H1 (cell line): ENCODE data around the gene HINT2. TPM values are rescaled to one million over a fixed set of nuclear protein-coding genes. Genes with fewer than 3 reads are reported as not detected.

Experiments
- CTCF ChIA-PET: fragments of 300-600 bp; sonication (Branson Sonifier 250); formaldehyde crosslinking; loops from one replicate; lab custom pipeline; 2021; ENCODE audit not compliant: partially characterized antibody; lab: Charles Lee
- POLR2A ChIA-PET: fragments of 300-600 bp; sonication (Branson Sonifier 250); formaldehyde crosslinking; loops from one replicate; lab custom pipeline; 2021; ENCODE audit warnings: inconsistent platforms; ENCODE audit not compliant: partially characterized antibody; lab: Charles Lee
- DNase-seq, 2 experiments: peaks; one replicate each; pipeline versions ENCODE4 v3.0.0 to v3.0.0-alpha.2; 2010 to 2022; ENCODE audit warnings: low spot score in 2 of 2, low read depth in 1 of 2, mixed read lengths in 1 of 2
- FAIRE-seq: peaks from 2 replicates; lab custom pipeline; 2011; peaks lifted over from hg19 to GRCh38; lab: Jason Lieb, UNC
- H2AFZ ChIP-seq: 2 replicates; pipeline ENCODE4 v1.8.1; 2012; ENCODE audit warnings: low read length, inconsistent platforms
- H2AK5ac ChIP-seq: 2 replicates; pipeline ENCODE4 v1.6.1; 2013; ENCODE audit warnings: low read depth, low read length
- H2BK120ac ChIP-seq: replicated peaks from 2 replicates; pipeline ENCODE3; 2013; ENCODE audit warnings: low read depth, low read length, inconsistent platforms
- H2BK12ac ChIP-seq: 2 replicates; pipeline ENCODE4 v1.6.1; 2013; ENCODE audit warnings: low read depth, low read length
- H2BK15ac ChIP-seq: 2 replicates; pipeline ENCODE4 v1.6.1; 2013; ENCODE audit warnings: low read length
- H2BK20ac ChIP-seq: 2 replicates; pipeline ENCODE4 v1.6.1; 2013; ENCODE audit warnings: low read length
- H2BK5ac ChIP-seq: 2 replicates; pipeline ENCODE4 v1.6.1; 2013; ENCODE audit warnings: low read depth, low read length
- H3K14ac ChIP-seq: 2 replicates; pipeline ENCODE4 v1.6.1; 2013; ENCODE audit warnings: inconsistent platforms; ENCODE audit not compliant: insufficient read length
- H3K18ac ChIP-seq: 2 replicates; pipeline ENCODE4 v1.6.1; 2013; ENCODE audit warnings: low read length; ENCODE audit errors: extremely low read depth
- H3K23ac ChIP-seq: 2 replicates; pipeline ENCODE4 v1.6.1; 2013; ENCODE audit warnings: inconsistent platforms; ENCODE audit not compliant: insufficient read length
- H3K23me2 ChIP-seq: 2 replicates; pipeline ENCODE4 v1.6.1; 2013; ENCODE audit warnings: low read depth, low read length
- H3K27ac ChIP-seq: 2 replicates; pipeline ENCODE4 v1.6.1; 2011; ENCODE audit warnings: low read depth, low read length, inconsistent platforms
- H3K27me3 ChIP-seq, 4 experiments: replicated peaks in 1 of 4; 1 replicate in 1 of 4; 2 replicates in 3 of 4; pipeline versions ENCODE4 v1.6.1 to v1.8.1; 2011 to 2013; ENCODE audit warnings: low read length in 3 of 4, mild to moderate bottlenecking in 3 of 4, inconsistent platforms in 2 of 4, mixed read lengths in 2 of 4, moderate library complexity in 1 of 4; ENCODE audit not compliant: control insufficient read depth in 3 of 4, insufficient read depth in 3 of 4; ENCODE audit errors: extremely low read depth in 1 of 4
- H3K36me3 ChIP-seq, 4 experiments: 2 replicates each; pipeline versions ENCODE4 v1.6.1 to v1.8.1; 2011 to 2013; ENCODE audit warnings: mild to moderate bottlenecking in 4 of 4, low read length in 3 of 4, moderate library complexity in 2 of 4, control low read depth in 1 of 4, inconsistent platforms in 1 of 4; ENCODE audit not compliant: insufficient read depth in 4 of 4, control insufficient read depth in 2 of 4
- H3K4ac ChIP-seq: replicated peaks from 2 replicates; pipeline ENCODE3; 2013; ENCODE audit warnings: low read length, low read depth, mixed read lengths, inconsistent platforms; ENCODE audit not compliant: insufficient read length
- H3K4me1 ChIP-seq, 4 experiments: replicated peaks in 1 of 4; 1 replicate in 1 of 4; 2 replicates in 3 of 4; pipeline versions ENCODE4 v1.6.1 to v1.8.1; 2011 to 2013; ENCODE audit warnings: low read length in 3 of 4, inconsistent platforms in 2 of 4, mixed read lengths in 1 of 4; ENCODE audit not compliant: insufficient read depth in 4 of 4, control insufficient read depth in 3 of 4
- H3K4me2 ChIP-seq, 2 experiments: 2 replicates each; pipeline versions ENCODE4 v1.6.1 to v1.8.1; 2011 to 2013; ENCODE audit warnings: low read depth in 2 of 2, low read length in 2 of 2, control low read depth in 1 of 2, inconsistent platforms in 1 of 2, mild to moderate bottlenecking in 1 of 2; ENCODE audit not compliant: insufficient read depth in 1 of 2
- H3K4me3 ChIP-seq, 4 experiments: fragments of 200-600, 300-600 bp in 1 of 4; sonication (generic), shearing (Covaris generic), sonication (Bioruptor Twin) in 1 of 4; 2 replicates each; pipeline versions ENCODE4 v1.5.1 to v1.8.1; 2011 to 2016; ENCODE audit warnings: low read length in 4 of 4, low read depth in 3 of 4, control low read depth in 2 of 4, inconsistent platforms in 2 of 4, mild to moderate bottlenecking in 2 of 4, mixed read lengths in 1 of 4, moderate library complexity in 1 of 4; ENCODE audit not compliant: insufficient read depth in 2 of 4; ENCODE audit errors: extremely low read depth in 1 of 4
- H3K56ac ChIP-seq: replicated peaks from 2 replicates; pipeline ENCODE3; 2013; ENCODE audit warnings: low read depth, mild to moderate bottlenecking, mixed read lengths, low read length, inconsistent platforms; ENCODE audit not compliant: insufficient read length
- H3K79me1 ChIP-seq: 2 replicates; pipeline ENCODE4 v1.6.1; 2013; ENCODE audit warnings: low read depth, low read length, control low read depth
- H3K79me2 ChIP-seq, 2 experiments: 2 replicates each; pipeline versions ENCODE4 v1.6.1 to v1.8.1; 2012 to 2013; ENCODE audit warnings: low read length in 2 of 2, mild to moderate bottlenecking in 2 of 2, inconsistent platforms in 1 of 2; ENCODE audit not compliant: insufficient read depth in 2 of 2, control insufficient read depth in 1 of 2
- H3K9ac ChIP-seq, 4 experiments: replicated peaks in 1 of 4; 1 replicate in 1 of 4; 2 replicates in 3 of 4; pipeline versions ENCODE4 v1.6.1 to v1.8.1; 2011 to 2013; ENCODE audit warnings: low read depth in 3 of 4, low read length in 3 of 4, control low read depth in 2 of 4, mild to moderate bottlenecking in 2 of 4, moderate library complexity in 2 of 4, inconsistent platforms in 1 of 4; ENCODE audit errors: extremely low read depth in 1 of 4
- H3K9me3 ChIP-seq, 2 experiments: 2 replicates each; pipeline versions ENCODE4 v1.6.1 to v1.8.1; 2012 to 2013; ENCODE audit warnings: mild to moderate bottlenecking in 2 of 2, moderate library complexity in 2 of 2, control low read depth in 1 of 2, inconsistent platforms in 1 of 2, low read depth in 1 of 2, low read length in 1 of 2, mixed read lengths in 1 of 2; ENCODE audit not compliant: insufficient read depth in 2 of 2
- H4K20me1 ChIP-seq, 2 experiments: replicated peaks in 1 of 2; 2 replicates each; pipeline versions ENCODE3 to v1.8.1; 2011 to 2013; ENCODE audit warnings: inconsistent platforms in 2 of 2, low read length in 2 of 2, mild to moderate bottlenecking in 1 of 2; ENCODE audit not compliant: insufficient read depth in 2 of 2, control insufficient read depth in 1 of 2
- H4K5ac ChIP-seq: 2 replicates; pipeline ENCODE4 v1.6.1; 2013; ENCODE audit warnings: low read length, low read depth, mixed read lengths, inconsistent platforms; ENCODE audit not compliant: insufficient read length
- H4K8ac ChIP-seq: 2 replicates; pipeline ENCODE4 v1.8.0; 2013; ENCODE audit warnings: mild to moderate bottlenecking, moderate library complexity, low read length, inconsistent platforms; ENCODE audit not compliant: insufficient read depth; ENCODE audit errors: extremely low read depth
- H4K91ac ChIP-seq: replicated peaks from 2 replicates; pipeline ENCODE3; 2013; ENCODE audit warnings: low read length, mixed read lengths, inconsistent platforms; ENCODE audit not compliant: insufficient read length
- CBX5 ChIP-seq: fragments of 300-800, 300-1000 bp; sonication (generic); IDR thresholded peaks from 2 replicates; pipeline ENCODE4 v1.7.1; 2016; ENCODE audit warnings: antibody characterized with exemption, low read length, low read depth
- CEBPB ChIP-seq: IDR thresholded peaks from 2 replicates; pipeline ENCODE4 v1.6.1; 2012; ENCODE audit warnings: low read depth, low read length
- EP300 ChIP-seq, 2 experiments: IDR thresholded peaks; 1 replicate in 1 of 2; 2 replicates in 1 of 2; pipeline ENCODE4 v1.6.1; 2011 to 2012; ENCODE audit warnings: low read depth in 2 of 2, low read length in 2 of 2, mild to moderate bottlenecking in 2 of 2, borderline replicate concordance in 1 of 2, inconsistent platforms in 1 of 2, moderate library complexity in 1 of 2
- HDAC2 ChIP-seq, 2 experiments: fragments of 300-600 bp in 1 of 2; sonication (generic) in 1 of 2; IDR thresholded peaks; 2 replicates each; pipeline ENCODE4 v1.6.1; 2011 to 2012; ENCODE audit warnings: low read depth in 2 of 2, low read length in 2 of 2, mild to moderate bottlenecking in 2 of 2, moderate library complexity in 2 of 2, borderline replicate concordance in 1 of 2, inconsistent platforms in 1 of 2
- JUN ChIP-seq: IDR thresholded peaks from 2 replicates; pipeline ENCODE4 v1.6.1; 2011; ENCODE audit warnings: low read depth, mild to moderate bottlenecking, improper control_type of control experiment, low read length
- MAFK ChIP-seq: IDR thresholded peaks from 2 replicates; pipeline ENCODE4 v1.6.1; 2012; ENCODE audit warnings: low read depth, mild to moderate bottlenecking, improper control_type of control experiment, low read length
- NANOG ChIP-seq: IDR thresholded peaks from 2 replicates; pipeline ENCODE4 v1.6.1; 2011; ENCODE audit warnings: low read length, low read depth, mild to moderate bottlenecking, inconsistent platforms; ENCODE audit not compliant: insufficient read depth, poor library complexity, severe bottlenecking
- NRF1 ChIP-seq: IDR thresholded peaks from 2 replicates; pipeline ENCODE4 v1.6.1; 2011; ENCODE audit warnings: mild to moderate bottlenecking, low read depth, low read length, improper control_type of control experiment
- RBBP5 ChIP-seq: IDR thresholded peaks from 2 replicates; pipeline ENCODE4 v1.7.1; 2012; ENCODE audit warnings: low read depth, mild to moderate bottlenecking, inconsistent platforms, low read length, moderate library complexity, borderline replicate concordance
- RFX5 ChIP-seq: IDR thresholded peaks from 2 replicates; pipeline ENCODE4 v1.6.1; 2011; ENCODE audit warnings: low read depth, low read length, improper control_type of control experiment, borderline replicate concordance
- SRF ChIP-seq: IDR thresholded peaks from 2 replicates; pipeline ENCODE4 v1.6.1; 2011; ENCODE audit warnings: mild to moderate bottlenecking, low read depth, low read length, moderate library complexity
- USF2 ChIP-seq: IDR thresholded peaks from 2 replicates; pipeline ENCODE4 v1.6.1; 2011; ENCODE audit warnings: low read length, improper control_type of control experiment
- WGBS, 2 experiments: shearing (Covaris generic) in 1 of 2; methylation state at CpG; one replicate each; pipeline versions ENCODE4 v1.1.6 to v1.1.7; 2013 to 2015; ENCODE audit warnings: low lambda C conversion rate in 2 of 2, mixed read lengths in 2 of 2, inconsistent platforms in 1 of 2, low coverage in 1 of 2, missing lambda C conversion rate in 1 of 2; ENCODE audit not compliant: insufficient replicate concordance in 2 of 2, insufficient coverage in 1 of 2, insufficient read length in 1 of 2; ENCODE audit errors: extremely low coverage in 1 of 2, missing lambda C conversion rate in 1 of 2; 5-methylcytosine and 5-hydroxymethylcytosine counted together
- polyA plus RNA-seq, 7 experiments: library from polyadenylated mRNA; depleted of rRNA in 3 of 7; stranded (reverse) in 5 of 7; unstranded in 2 of 7; fragments of >200 nt in 5 of 7; fragments of 200-250 nt in 2 of 7; gene quantifications; 1 replicate in 5 of 7; 2 replicates in 1 of 7; 4 replicates in 1 of 7; pipeline versions ENCODE4 v1.2.1 to v1.2.3, GENCODE V29; 2011 to 2013; ENCODE audit warnings: missing spikeins in 2 of 7, mixed read lengths in 2 of 7
- total RNA-seq: library from RNA; stranded (reverse); fragmentation: NEBNext Ultra II Directional; extraction: Animal tissue kit (Norgen Biotek cat#: 25700); gene quantifications from 2 replicates; pipeline ENCODE4 v1.2.1, GENCODE V29; 2021

HINT2 gene
- total and polyA plus RNA-seq, 2 of the 8 experiments (the other 6 are each of a cell fraction or from before 2014, with no cell fraction given), result 32.1 to 51.2 TPM

GRCh38 chr9:35858458-35858857 lies 43.6 kb upstream of the HINT2 start:
- H3K4ac ChIP-seq, result no peak overlapping the region
- ChIA-PET POLR2A (interaction anchor here (1.0 to 7.4 kb wide), 5 partner anchors 10 to 44 kb away, joined by 3 to 43 read pairs (median 3); partner anchors contain the start of genes HINT2 and TMEM8B), CTCF (interaction anchor here (0.6 to 5.9 kb wide), 10 partner anchors 12 to 93 kb away, joined by 3 to 31 read pairs (median 5); no protein-coding TSS in a partner anchor)
- no peak overlapping the region for H3K14ac ChIP-seq
- no peak overlapping the region for H2BK120ac ChIP-seq
- H2BK15ac ChIP-seq, result no peak overlapping the region
- H2AFZ ChIP-seq, result no peak overlapping the region
- H3K27me3 ChIP-seq, result no peaks in the 10 kb centered on the region; a peak in 1 of 7 replicates
- no peak overlapping the region for H2AK5ac ChIP-seq
- H3K9me3 ChIP-seq, result no peaks in the 10 kb centered on the region
- no peak overlapping the region for H2BK5ac ChIP-seq
- DNase-seq (peak in 1 of 2 experiments; percentile 36), FAIRE-seq (no peak)
- 91% methylated on average over 5 of the region's 5 CpGs; no CpG with 5 or more reads in 1 of the 2 experiments for WGBS, 2 experiments
- H3K23ac ChIP-seq, result no peak overlapping the region
- H4K20me1 ChIP-seq, result peaks cover 0 to 2% of the 10 kb centered on the region in 2 experiments
- no peak overlapping the region for H4K5ac ChIP-seq
- H2BK20ac ChIP-seq, result no peak overlapping the region
- no peak overlapping the region for H3K27ac ChIP-seq
- no peak overlapping the region for H3K4me3 ChIP-seq
- H3K18ac ChIP-seq, result no peak overlapping the region
- H4K8ac ChIP-seq, result no peak overlapping the region
- no peak overlapping the region for H2BK12ac ChIP-seq
- H3K79me1 ChIP-seq, result no peaks in the 10 kb centered on the region
- no peak overlapping the region for H4K91ac ChIP-seq
- no peak overlapping the region for H3K4me2 ChIP-seq
- H3K36me3 ChIP-seq, result peaks cover 0 to 2% (median 0%) of the 10 kb centered on the region in 4 experiments; a peak in 1 of 8 replicates
- no peak overlapping the region for H3K56ac ChIP-seq
- no peaks in the 10 kb centered on the region for H3K79me2 ChIP-seq
- no peaks in the 10 kb centered on the region; the same call in 1 of the 2 replicates for H3K23me2 ChIP-seq
- no peak overlapping the region for H3K9ac ChIP-seq
- H3K4me1 ChIP-seq, result no peaks in the 10 kb centered on the region
- no peak for TF ChIP-seq EP300 (IDR thresholded peaks at IDR 0.05; ENCODE audit: borderline replicate concordance in 1 of 2, low read depth in 2 of 2, low read length in 2 of 2)
- TF ChIP-seq RFX5, result no peak
- no peak for TF ChIP-seq USF2
- no peak for TF ChIP-seq HDAC2 (IDR thresholded peaks at IDR 0.05; ENCODE audit: borderline replicate concordance in 1 of 2, low read depth in 2 of 2, low read length in 2 of 2)
- no peak for TF ChIP-seq NRF1
- TF ChIP-seq CEBPB, result no peak
- TF ChIP-seq RBBP5, result no peak
- TF ChIP-seq MAFK, result no peak
- TF ChIP-seq SRF, result no peak
- TF ChIP-seq NANOG, result no peak
- no peak for TF ChIP-seq CBX5
- no peak for TF ChIP-seq JUN
